ENCODE results near the gene NKTR. TPM values are rescaled to one million over a fixed set of nuclear protein-coding genes. Genes with fewer than 3 reads are reported as not detected.
A peak's percentile ranks its signal among the peaks of the same experiment; 100 is the strongest.

Gene NKTR
- total RNA-seq, 1 experiment from 2014 or later, result 79.8 TPM

DNA sequence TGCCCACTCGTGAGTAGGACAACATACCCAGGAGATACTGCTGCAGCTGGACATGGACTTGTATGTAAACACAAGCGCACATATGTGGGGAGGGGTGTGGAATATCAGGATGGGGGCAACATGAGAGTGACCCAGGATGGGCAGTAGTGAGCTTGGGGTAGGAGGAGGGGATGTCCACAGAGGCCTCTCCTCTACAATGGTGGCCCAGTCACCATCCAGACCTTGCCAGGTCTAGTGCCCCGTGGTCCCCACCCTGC, 52.7 kb downstream of the NKTR start:
- H3K18ac ChIP-seq (ENCODE audit: insufficient read length, low read depth, low read length), result no peak overlapping the region
- no peak overlapping the region for H3K56ac ChIP-seq (ENCODE audit: insufficient read length, low read depth, low read length)
- no peak overlapping the region for H2BK12ac ChIP-seq (ENCODE audit: insufficient read length, low read depth, low read length)
- H3K27ac ChIP-seq (ENCODE audit: insufficient read length, low read depth, low read length), result no peak overlapping the region
- peak overlapping the region; percentile 46 for H3K4me2 ChIP-seq (ENCODE audit: insufficient read depth, insufficient read length, low read length)
- no peak overlapping the region for H3K9ac ChIP-seq (ENCODE audit: extremely low read depth, insufficient read length, low read length)
- H2BK120ac ChIP-seq (ENCODE audit: low read depth, low read length, poor library complexity, severe bottlenecking), result no peak overlapping the region
- H4K5ac ChIP-seq (ENCODE audit: insufficient read length, low read depth, low read length), result no peak overlapping the region
- no peaks in the 10 kb centered on the region for H3K27me3 ChIP-seq (ENCODE audit: insufficient read depth, low read length)
- no CpG with 5 or more reads among the region's 3 CpGs for WGBS (ENCODE audit: extremely low coverage, insufficient read length, low lambda C conversion rate)
- H2BK5ac ChIP-seq (ENCODE audit: insufficient read length, low read length), result no peak overlapping the region
- no peak overlapping the region for H2BK20ac ChIP-seq (ENCODE audit: low read depth, low read length, poor library complexity, severe bottlenecking)
- Mint-ChIP-seq H3K36me3 (ENCODE audit: insufficient read depth in 1 of 3, low read depth in 3 of 3) (peaks cover 3 to 16% (median 14%) of the 10 kb centered on the region in 3 experiments; a peak in 5 of 7 replicates), H3K9me3 (no peaks in the 10 kb centered on the region), H3K27ac (peak overlapping the region in 2 of 3 experiments; percentile 55 to 83; a peak in 3 of 7 replicates), H3K4me3 (peak overlapping the region; percentile 78 to 86), H3K4me1 (peaks cover 32 to 46% of the 10 kb centered on the region in 2 experiments), H3K27me3 (ENCODE audit: low read depth) (no peaks in the 10 kb centered on the region)
- H3T11ph ChIP-seq (ENCODE audit: low read length), result no peak overlapping the region
- no peaks in the 10 kb centered on the region for H3K79me2 ChIP-seq (ENCODE audit: insufficient read depth, low read length)
- H3K9me3 ChIP-seq (ENCODE audit: control insufficient read depth, low read depth, low read length), result no peaks in the 10 kb centered on the region
- H3K4me1 ChIP-seq (ENCODE audit: insufficient read depth, low read length), result peaks cover 9% of the 10 kb centered on the region; the same call in 1 of the 2 replicates
- no peak overlapping the region for H3K4ac ChIP-seq (ENCODE audit: low read depth, low read length)
- H2AFZ ChIP-seq (ENCODE audit: low read length), result no peak overlapping the region
- no peaks in the 10 kb centered on the region for H3K79me1 ChIP-seq (ENCODE audit: insufficient read depth, low read depth, low read length, poor library complexity, severe bottlenecking)
- H4K20me1 ChIP-seq (ENCODE audit: control insufficient read depth, insufficient read depth, insufficient read length), result no peaks in the 10 kb centered on the region
- TF ChIP-seq, protein P1, sequence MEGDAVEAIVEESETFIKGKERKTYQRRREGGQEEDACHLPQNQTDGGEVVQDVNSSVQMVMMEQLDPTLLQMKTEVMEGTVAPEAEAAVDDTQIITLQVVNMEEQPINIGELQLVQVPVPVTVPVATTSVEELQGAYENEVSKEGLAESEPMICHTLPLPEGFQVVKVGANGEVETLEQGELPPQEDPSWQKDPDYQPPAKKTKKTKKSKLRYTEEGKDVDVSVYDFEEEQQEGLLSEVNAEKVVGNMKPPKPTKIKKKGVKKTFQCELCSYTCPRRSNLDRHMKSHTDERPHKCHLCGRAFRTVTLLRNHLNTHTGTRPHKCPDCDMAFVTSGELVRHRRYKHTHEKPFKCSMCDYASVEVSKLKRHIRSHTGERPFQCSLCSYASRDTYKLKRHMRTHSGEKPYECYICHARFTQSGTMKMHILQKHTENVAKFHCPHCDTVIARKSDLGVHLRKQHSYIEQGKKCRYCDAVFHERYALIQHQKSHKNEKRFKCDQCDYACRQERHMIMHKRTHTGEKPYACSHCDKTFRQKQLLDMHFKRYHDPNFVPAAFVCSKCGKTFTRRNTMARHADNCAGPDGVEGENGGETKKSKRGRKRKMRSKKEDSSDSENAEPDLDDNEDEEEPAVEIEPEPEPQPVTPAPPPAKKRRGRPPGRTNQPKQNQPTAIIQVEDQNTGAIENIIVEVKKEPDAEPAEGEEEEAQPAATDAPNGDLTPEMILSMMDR (conservative IDR thresholded peaks at IDR 0.05), result no peak
- no peak overlapping the region for H4K8ac ChIP-seq (replicated peaks; ENCODE audit: insufficient read length, low read depth, low read length)
- no peak overlapping the region for H2BK15ac ChIP-seq (ENCODE audit: low read depth, low read length)
- DNase-seq, result no peak
- H4K91ac ChIP-seq (ENCODE audit: insufficient read length, low read depth, low read length), result no peak overlapping the region
- H3K23me2 ChIP-seq (ENCODE audit: insufficient read length, low read depth, low read length, poor library complexity, severe bottlenecking), result no peaks in the 10 kb centered on the region
- H3K14ac ChIP-seq (ENCODE audit: insufficient read depth, low read length), result no peak overlapping the region; the same call in 1 of the 2 replicates
- H2AK5ac ChIP-seq (ENCODE audit: insufficient read length, low read length), result no peak overlapping the region
- H3K23ac ChIP-seq (ENCODE audit: insufficient read length, low read depth, low read length), result no peak overlapping the region

Data from H9 (cell line).